Lung (tissue), 12 donors: ENCODE results near the gene PTH2R. TPM values are rescaled to one million over a fixed set of nuclear protein-coding genes. Genes with fewer than 3 reads are reported as not detected.

Source experiments
- ATAC-seq: fragments of 200-7000 bp; cut with Tn5 transposase; one replicate; pipeline ENCODE4 v1.9.1; 2020; ENCODE audit warnings: moderate number of reproducible peaks; ENCODE audit not compliant: insufficient read depth, low FRiP score
- DNase-seq, 3 donors: peaks; one replicate each; pipeline ENCODE4 v3.0.0-alpha.2; 2013 to 2017
- H3K27ac ChIP-seq, 2 donors: one replicate each; pipeline ENCODE4 v1.5.1; 2013; ENCODE audit warnings: mild to moderate bottlenecking in 2 of 2, moderate library complexity in 2 of 2, control low read depth in 1 of 2, inconsistent platforms in 1 of 2, low read depth in 1 of 2, low read length in 1 of 2
- H3K27me3 ChIP-seq, 3 donors: one replicate each; pipeline ENCODE4 v1.5.1; 2013; ENCODE audit warnings: low read length in 2 of 3; ENCODE audit not compliant: control insufficient read depth in 3 of 3, insufficient read depth in 3 of 3
- H3K36me3 ChIP-seq, 4 donors: one replicate each; pipeline ENCODE4 v1.5.1; 2013; ENCODE audit warnings: low read length in 4 of 4, mild to moderate bottlenecking in 1 of 4, moderate library complexity in 1 of 4; ENCODE audit not compliant: control insufficient read depth in 4 of 4, insufficient read depth in 4 of 4
- H3K4me1 ChIP-seq, 5 donors: one replicate each; pipeline ENCODE4 v1.5.1; 2013; ENCODE audit warnings: low read length in 5 of 5, mild to moderate bottlenecking in 2 of 5, moderate library complexity in 1 of 5; ENCODE audit not compliant: control insufficient read depth in 5 of 5, insufficient read depth in 5 of 5
- H3K4me3 ChIP-seq: one replicate; pipeline ENCODE4 v1.5.1; 2013; ENCODE audit warnings: mild to moderate bottlenecking, control low read depth, moderate library complexity
- H3K9ac ChIP-seq, 2 donors: one replicate each; pipeline ENCODE4 v1.5.1; 2013; ENCODE audit warnings: low read length in 2 of 2, control low read depth in 1 of 2; ENCODE audit not compliant: insufficient read depth in 1 of 2
- H3K9me3 ChIP-seq, 4 donors: one replicate each; pipeline ENCODE4 v1.5.1; 2013; ENCODE audit warnings: low read length in 3 of 4, mild to moderate bottlenecking in 1 of 4, moderate library complexity in 1 of 4; ENCODE audit not compliant: control insufficient read depth in 4 of 4, insufficient read depth in 3 of 4
- CTCF ChIP-seq: IDR thresholded peaks from 2 replicates; pipeline ENCODE4 v1.5.1; 2012; ENCODE audit warnings: mild to moderate bottlenecking; ENCODE audit errors: control extremely low read depth, extremely low read depth
- WGBS, 2 donors: extraction: QIAGEN DNeasy Blood & Tissue Kit; methylation state at CpG; one replicate each; pipeline ENCODE4 v1.1.7; 2013; 5-methylcytosine and 5-hydroxymethylcytosine counted together
- polyA plus RNA-seq, 2 donors: library from polyadenylated mRNA; stranded (reverse); fragments of 200-250 nt; gene quantifications; one replicate each; pipeline ENCODE4 v1.2.1, GENCODE V29; 2013
- total RNA-seq, 2 donors: library from RNA; depleted of rRNA in 1 of 2; stranded (reverse); fragments of >200 nt in 1 of 2; gene quantifications; one replicate each; pipeline ENCODE4 v1.2.1, GENCODE V29; 2014 to 2021
- donor health status: control.
- donor health status: control.
- donor health status: Bipolar disorder and iron deficiency.
- donor health status: healthy.
- donor health status: DM: yes; HTN: yes; CAD: no.

The PTH2R gene
- total and polyA plus RNA-seq, 4 donors, result 0.11 to 0.25 (median 0.13) TPM

GRCh38 chr2:208541989-208542464 lies 135.4 kb downstream of the PTH2R start:
- DNase-seq (no peak), ATAC-seq (no peak)
- no peaks in the 10 kb centered on the region for H3K27me3 ChIP-seq
- H3K9me3 ChIP-seq, result peaks cover 0 to 3% (median 0%) of the 10 kb centered on the region in 4 donors
- 36 to 47% methylated on average over 3 of the region's 3 CpGs for WGBS, 2 donors
- TF ChIP-seq CTCF, result no peak
- no peak overlapping the region for H3K27ac ChIP-seq
- H3K36me3 ChIP-seq, result no peaks in the 10 kb centered on the region
- H3K9ac ChIP-seq, result no peak overlapping the region
- no peak overlapping the region for H3K4me3 ChIP-seq
- H3K4me1 ChIP-seq, result no peaks in the 10 kb centered on the region

GRCh38 chr2:208542465-208543041 lies 136.0 kb downstream of the PTH2R start:
- H3K27ac ChIP-seq, result no peak overlapping the region
- ATAC-seq, result no peak
- no peak overlapping the region for H3K9ac ChIP-seq
- 70 to 71% methylated on average over 1 of the region's 1 CpG for WGBS, 2 donors
- H3K4me3 ChIP-seq, result no peak overlapping the region
- H3K9me3 ChIP-seq, result peaks cover 0 to 3% (median 0%) of the 10 kb centered on the region in 4 donors
- no peaks in the 10 kb centered on the region for H3K4me1 ChIP-seq
- H3K27me3 ChIP-seq, result no peaks in the 10 kb centered on the region
- no peak for DNase-seq
- no peaks in the 10 kb centered on the region for H3K36me3 ChIP-seq
- no peak for TF ChIP-seq CTCF

Other genes with a start within 250 kb of the PTH2R start
- not detected for gene CRYGA, start 243.2 kb upstream of the PTH2R start, total RNA-seq
- gene CRYGA, start 243.2 kb upstream of the PTH2R start, polyA plus RNA-seq, result not detected
- under 1 TPM in 1 of 2 donors, not detected in 1; 0.25 TPM for gene C2orf80, start 216.8 kb upstream of the PTH2R start, total RNA-seq
- under 1 TPM in 1 of 2 donors, not detected in 1; 0.18 TPM for gene C2orf80, start 216.8 kb upstream of the PTH2R start, polyA plus RNA-seq
- 100 to 1,000 TPM in 1 of 2 donors, 10 to 100 TPM in 1; 76.3 to 160 TPM for gene IDH1, start 151.7 kb upstream of the PTH2R start, total RNA-seq
- gene IDH1, start 151.7 kb upstream of the PTH2R start, polyA plus RNA-seq, result 10 to 100 TPM; 63.7 to 94.2 TPM
- 10 to 100 TPM; 26.2 to 46.9 TPM for gene PIKFYVE, start 140.5 kb upstream of the PTH2R start, total RNA-seq
- 1 to 10 TPM; 5.7 to 8.4 TPM for gene PIKFYVE, start 140.5 kb upstream of the PTH2R start, polyA plus RNA-seq